HepG2 (cell line): ENCODE results near the gene VTI1B. TPM values are rescaled to one million over a fixed set of nuclear protein-coding genes. Genes with fewer than 3 reads are reported as not detected.

Source experiments
- ATAC-seq: fragments of 200-7000 bp; cut with Tn5 transposase; 3 replicates; pipeline ENCODE4 v1.9.1; 2020; ENCODE audit warnings: mild to moderate bottlenecking, moderate library complexity
- BruUV-seq: library from RNA; stranded (reverse); fragments of 400-500 nt; replicated peaks from 2 replicates; lab custom pipeline; 2021; lab: Mats Ljungman, UMichigan
- CTCF ChIA-PET: fragments of 300-600 bp; formaldehyde crosslinking; extraction: SDS; loops from one replicate; lab custom pipeline; 2021; ENCODE audit warnings: low total read pairs, inconsistent platforms, low intra/inter-chr PET ratio; lab: Yijun Ruan, JAX
- POLR2A ChIA-PET: fragments of 350-600 bp; sonication (Branson Sonifier 250); formaldehyde crosslinking; loops from one replicate; lab custom pipeline; 2020; ENCODE audit warnings: antibody characterized with exemption, inconsistent platforms; lab: Yijun Ruan, JAX
- DNase-seq: peaks from one replicate; pipeline ENCODE4 v3.0.0-alpha.2; 2015; ENCODE audit warnings: low spot score
- FAIRE-seq: peaks from 3 replicates; lab custom pipeline; 2011; peaks lifted over from hg19 to GRCh38; lab: Jason Lieb, UNC
- H2AFZ ChIP-seq: one replicate; pipeline ENCODE4 v1.6.1; 2011; ENCODE audit warnings: low read length, inconsistent platforms
- H3K27ac ChIP-seq: fragments of 300-600 bp; 3 replicates; pipeline ENCODE4 v1.8.0; 2011; ENCODE audit warnings: mixed run types, mild to moderate bottlenecking, mixed read lengths, low read length, inconsistent platforms; ENCODE audit not compliant: insufficient read depth; ENCODE audit errors: extremely low read length
- H3K27me3 ChIP-seq, 2 experiments: fragments of 200-600 bp in 1 of 2; 2 replicates in 1 of 2; 3 replicates in 1 of 2; pipeline versions ENCODE4 v1.6.0 to v1.8.0; 2011; ENCODE audit warnings: low read length in 2 of 2, mild to moderate bottlenecking in 2 of 2, moderate library complexity in 2 of 2, inconsistent platforms in 1 of 2; ENCODE audit not compliant: insufficient read depth in 2 of 2, control insufficient read depth in 1 of 2
- H3K36me3 ChIP-seq, 2 experiments: fragments of 200-600 bp in 1 of 2; replicated peaks in 1 of 2; 2 replicates in 1 of 2; 3 replicates in 1 of 2; pipeline versions ENCODE4 v1.5.1 to v1.8.0; 2011; ENCODE audit warnings: low read length in 2 of 2, inconsistent platforms in 1 of 2; ENCODE audit not compliant: insufficient read depth in 2 of 2, control insufficient read depth in 1 of 2
- H3K4me1 ChIP-seq: 2 replicates; pipeline ENCODE4 v1.5.1; 2012; ENCODE audit warnings: low read length, inconsistent platforms; ENCODE audit not compliant: insufficient read depth
- H3K4me2 ChIP-seq: 2 replicates; pipeline ENCODE4 v1.6.0; 2011; ENCODE audit warnings: low read depth, low read length, inconsistent platforms
- H3K4me3 ChIP-seq, 3 experiments: fragments of 200-600 bp in 1 of 3; sonication (generic), shearing (Covaris generic) in 1 of 3; replicated peaks in 1 of 3; 2 replicates each; pipeline ENCODE4 v1.5.1; 2011 to 2016; ENCODE audit warnings: low read length in 3 of 3, inconsistent platforms in 2 of 3, low read depth in 2 of 3, mild to moderate bottlenecking in 2 of 3, control low read depth in 1 of 3, mixed read lengths in 1 of 3; ENCODE audit not compliant: insufficient read depth in 1 of 3
- H3K79me2 ChIP-seq: one replicate; pipeline ENCODE4 v1.6.1; 2011; ENCODE audit warnings: low read length, inconsistent platforms; ENCODE audit not compliant: insufficient read depth
- H3K9ac ChIP-seq: 2 replicates; pipeline ENCODE4 v1.6.0; 2011; ENCODE audit warnings: mild to moderate bottlenecking, low read depth, low read length, inconsistent platforms; ENCODE audit not compliant: insufficient read depth
- H3K9me3 ChIP-seq: 2 replicates; pipeline ENCODE4 v1.5.1; 2012; ENCODE audit warnings: mild to moderate bottlenecking, low read length
- H4K20me1 ChIP-seq: 2 replicates; pipeline ENCODE4 v1.6.0; 2011; ENCODE audit warnings: inconsistent platforms, mild to moderate bottlenecking, low read length, moderate library complexity; ENCODE audit not compliant: insufficient read depth
- E2F5 ChIP-seq: sonication (generic); formaldehyde crosslinking; conservative IDR thresholded peaks from 2 replicates; pipeline ENCODE4 v1.4.0; 2020; ENCODE audit warnings: missing genetic modification reagents
- GATAD1 ChIP-seq: IDR thresholded peaks from 2 replicates; pipeline ENCODE4 v1.6.1; 2016; ENCODE audit warnings: missing genetic modification reagents, missing compliant biosample characterization
- HIC2 ChIP-seq: sonication (generic); formaldehyde crosslinking; IDR thresholded peaks from 2 replicates; pipeline ENCODE4 v1.9.0; 2022; ENCODE audit warnings: low read depth, missing genetic modification reagents
- HMGXB4 ChIP-seq, 2 experiments: sonication (generic) in 1 of 2; formaldehyde crosslinking in 1 of 2; IDR thresholded peaks; 2 replicates each; pipeline versions ENCODE4 v1.4.0 to v1.6.1; 2018 to 2020; ENCODE audit warnings: missing genetic modification reagents in 2 of 2, borderline replicate concordance in 1 of 2, low read depth in 1 of 2, mild to moderate bottlenecking in 1 of 2, missing biosample characterization in 1 of 2
- POGK ChIP-seq: sonication (generic); formaldehyde crosslinking; conservative IDR thresholded peaks from 2 replicates; pipeline ENCODE4 v1.8.0; 2022; ENCODE audit warnings: mild to moderate bottlenecking, moderate library complexity, missing genetic modification reagents
- RAD21 ChIP-seq: fragments of 450-650 bp; formaldehyde crosslinking; IDR thresholded peaks from 2 replicates; pipeline ENCODE4 v1.5.0; 2020; ENCODE audit warnings: mild to moderate bottlenecking
- THAP11 ChIP-seq: IDR thresholded peaks from 2 replicates; pipeline ENCODE4 v1.6.1; 2016; ENCODE audit warnings: missing biosample characterization, missing genetic modification reagents
- ZBTB10 ChIP-seq: sonication (generic); formaldehyde crosslinking; IDR thresholded peaks from 2 replicates; pipeline ENCODE4 v1.4.0; 2020; ENCODE audit warnings: missing genetic modification reagents, borderline replicate concordance
- ZNF546 ChIP-seq: sonication (generic); formaldehyde crosslinking; conservative IDR thresholded peaks from 2 replicates; pipeline ENCODE4 v1.8.1; 2023; ENCODE audit warnings: mild to moderate bottlenecking, missing genetic modification reagents
- ZNF724P ChIP-seq: sonication (generic); formaldehyde crosslinking; IDR thresholded peaks from 2 replicates; pipeline ENCODE4 v1.8.0; 2022; ENCODE audit warnings: missing genetic modification reagents, borderline replicate concordance
- ZNF75D ChIP-seq: sonication (generic); formaldehyde crosslinking; IDR thresholded peaks from 2 replicates; pipeline ENCODE4 v1.8.1; 2023; ENCODE audit warnings: missing genetic modification reagents, mild to moderate bottlenecking, borderline replicate concordance
- WGBS: methylation state at CpG from one replicate; pipeline ENCODE4 v1.1.6; 2017; ENCODE audit warnings: low lambda C conversion rate; 5-methylcytosine and 5-hydroxymethylcytosine counted together
- in situ Hi-C: cut with HindIII; loops from 2 replicates; pipeline ENCODE4 v1.10.0; 2017; ENCODE audit warnings: low pct_unique_long_range_greater_than_20kb; ENCODE audit not compliant: extremely low pct_ligation_motif_present
- intact Hi-C: fragments of 100-400 bp; cut with micrococcal nuclease; formaldehyde crosslinking; loops from one replicate; pipeline ENCODE4 v1.10.0; 2022; ENCODE audit not compliant: unreplicated experiment
- polyA plus RNA-seq, 8 experiments: library from polyadenylated mRNA; depleted of rRNA in 3 of 8; stranded (reverse) in 7 of 8; unstranded in 1 of 8; fragments of >200 nt; fragmentation: Illumina TruSeq in 4 of 8; extraction: Trizol in 4 of 8; gene quantifications; 2 replicates each; pipeline versions ENCODE4 v1.2.1 to v1.2.3, GENCODE V29; 2011 to 2016; ENCODE audit warnings: low read depth in 4 of 8, missing spikeins in 1 of 8, mixed read lengths in 1 of 8; ENCODE audit not compliant: insufficient read depth in 1 of 8
- total RNA-seq, 5 experiments: library from RNA; depleted of rRNA; stranded (reverse); fragments of >200 nt; fragmentation: Illumina TruSeq; extraction: Trizol; gene quantifications; 2 replicates each; pipeline ENCODE4 v1.2.3, GENCODE V29; 2016; ENCODE audit warnings: low read depth in 1 of 5

Gene VTI1B
- total and polyA plus RNA-seq, 2 of the 13 experiments (the other 11 are each of a cell fraction or from before 2014, with no cell fraction given) = 39.0 to 103 TPM

GRCh38 chr14:67704484-67705089, 30.2 kb upstream of the VTI1B start:
- intact Hi-C loops = loop anchor here (1.0 to 10.0 kb wide), 7 partner anchors 30 to 280 kb away; partner anchors contain the start of genes ARG2 and VTI1B
- no peaks in the 10 kb centered on the region for H3K27me3 ChIP-seq
- DNase-seq = peak; percentile 54
- peak overlapping the region; percentile 58 for H2AFZ ChIP-seq
- peak; percentile 84 for ATAC-seq
- in situ Hi-C loops = loop anchor here (5.0 to 10.0 kb wide), 3 partner anchors 37 to 120 kb away; partner anchors contain the start of gene ARG2
- H3K9ac ChIP-seq = no peak overlapping the region
- peak; percentile 58 for FAIRE-seq
- CTCF ChIA-PET = interaction anchor here (0.9 to 3.7 kb wide), 7 partner anchors 29 to 277 kb away, joined by 3 to 29 read pairs (median 7); partner anchors contain the start of genes ARG2, PIGH and VTI1B
- H3K4me2 ChIP-seq = peak overlapping the region; percentile 30
- POLR2A ChIA-PET = interaction anchor here (1.0 to 1.3 kb wide), 6 partner anchors 9 to 121 kb away, joined by 4 to 10 read pairs (median 6); partner anchors contain the start of genes ARG2 and RDH11
- no peak overlapping the region for H3K4me3 ChIP-seq
- no peak overlapping the region for H3K27ac ChIP-seq
- H3K4me1 ChIP-seq = peaks cover 23% of the 10 kb centered on the region
- H4K20me1 ChIP-seq = no peaks in the 10 kb centered on the region
- no peaks in the 10 kb centered on the region for H3K79me2 ChIP-seq
- H3K9me3 ChIP-seq = peaks cover 9% of the 10 kb centered on the region
- no peaks in the 10 kb centered on the region for H3K36me3 ChIP-seq
- no TSS peak for BruUV-seq
- WGBS = 0% methylated on average over 3 of the region's 3 CpGs
- TF ChIP-seq E2F5 (no peak), ZNF546 (no peak), HIC2 (no peak), POGK (CRISPR knock-in tag) (no peak), ZNF75D (no peak), ZNF724P (CRISPR knock-in tag) (no peak), GATAD1 (CRISPR knock-in tag) (no peak), THAP11 (CRISPR knock-in tag) (peak; percentile 52; the same call in 1 of the 2 replicates), ZBTB10 (CRISPR knock-in tag) (no peak), RAD21 (CRISPR knock-in tag) (peak; percentile 61; the same call in 1 of the 2 replicates), HMGXB4 (CRISPR knock-in tag; IDR thresholded peaks at IDR 0.05; ENCODE audit: borderline replicate concordance in 1 of 2, low read depth in 1 of 2) (0 out of 4 replicates have a peak, but pooled peaks of 1 of the 2 experiments have one; percentile 28)
